NK-92 treated with Interleukin-12 subunit alpha and Interleukin-12 subunit beta, amount 100 ng/mL, for 24 hours (cell line): ENCODE results near the gene CRADD.
"Not testable (repeated sequence)": the region's sequence is repeated elsewhere in the genome, so short reads cannot be mapped to it uniquely, and the experiment has no call there.

ENCODE experiments used
- DNase-seq: peaks from one replicate; lab custom pipeline; 2025; lab: John Stamatoyannopoulos, UW

Gene CRADD

DNA sequence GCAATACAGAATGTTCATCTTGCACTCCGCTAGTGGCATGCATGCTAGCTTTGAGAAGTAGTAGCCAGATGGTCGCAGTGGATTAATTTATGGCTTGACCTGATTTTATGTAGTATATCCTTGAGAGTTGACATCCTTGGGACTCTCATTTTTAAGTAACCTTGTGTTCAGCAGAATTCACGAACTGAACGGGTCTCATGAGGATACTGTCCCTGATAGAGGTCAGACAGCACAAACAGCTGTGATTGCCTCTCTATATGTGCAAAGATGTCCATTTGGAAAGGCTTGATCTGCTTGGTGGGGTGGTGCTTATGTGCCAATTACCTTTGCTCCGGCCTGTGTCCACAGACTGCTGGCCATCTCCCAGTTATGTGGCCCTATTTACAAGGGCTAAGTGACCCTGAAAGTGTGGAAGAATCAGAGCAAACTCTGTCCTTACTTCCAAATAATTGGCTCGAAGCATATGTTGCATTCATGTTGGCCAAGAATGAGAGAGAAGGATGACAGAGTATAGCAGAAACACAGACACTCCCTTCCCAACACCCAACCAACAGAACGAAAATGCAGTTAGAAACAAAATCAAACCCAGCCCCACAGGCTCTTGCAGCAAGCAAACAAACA, 167.1 kb downstream of the CRADD start:
- DNase-seq, result no peak

DNA sequence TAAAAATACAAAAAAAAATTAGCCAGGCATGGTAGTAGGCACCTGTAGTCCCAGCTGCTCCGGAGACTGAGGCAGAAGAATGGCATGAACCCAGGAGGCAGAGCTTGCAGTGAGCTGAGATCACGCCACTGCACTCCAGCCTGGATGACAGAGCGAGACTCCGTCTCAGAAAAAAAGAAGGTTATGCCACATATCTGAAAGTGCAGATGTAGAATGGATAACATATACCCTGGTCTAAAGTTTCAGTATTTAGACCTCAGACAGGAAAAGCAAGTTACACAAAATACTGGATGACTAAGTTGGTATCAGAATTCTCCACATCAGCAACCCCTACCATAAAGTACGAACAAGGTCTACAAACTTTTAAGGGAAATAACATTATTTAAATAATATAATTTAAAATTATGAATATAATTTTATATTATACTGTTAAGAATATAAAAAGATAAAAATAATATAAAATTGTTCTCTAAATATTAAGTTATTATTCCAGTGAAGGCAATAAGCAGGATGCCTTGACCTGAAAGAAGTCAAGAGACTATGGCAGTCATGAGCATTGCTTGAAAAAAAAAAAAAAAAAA, 169.9 kb downstream of the CRADD start:
- DNase-seq, result no peak

DNA sequence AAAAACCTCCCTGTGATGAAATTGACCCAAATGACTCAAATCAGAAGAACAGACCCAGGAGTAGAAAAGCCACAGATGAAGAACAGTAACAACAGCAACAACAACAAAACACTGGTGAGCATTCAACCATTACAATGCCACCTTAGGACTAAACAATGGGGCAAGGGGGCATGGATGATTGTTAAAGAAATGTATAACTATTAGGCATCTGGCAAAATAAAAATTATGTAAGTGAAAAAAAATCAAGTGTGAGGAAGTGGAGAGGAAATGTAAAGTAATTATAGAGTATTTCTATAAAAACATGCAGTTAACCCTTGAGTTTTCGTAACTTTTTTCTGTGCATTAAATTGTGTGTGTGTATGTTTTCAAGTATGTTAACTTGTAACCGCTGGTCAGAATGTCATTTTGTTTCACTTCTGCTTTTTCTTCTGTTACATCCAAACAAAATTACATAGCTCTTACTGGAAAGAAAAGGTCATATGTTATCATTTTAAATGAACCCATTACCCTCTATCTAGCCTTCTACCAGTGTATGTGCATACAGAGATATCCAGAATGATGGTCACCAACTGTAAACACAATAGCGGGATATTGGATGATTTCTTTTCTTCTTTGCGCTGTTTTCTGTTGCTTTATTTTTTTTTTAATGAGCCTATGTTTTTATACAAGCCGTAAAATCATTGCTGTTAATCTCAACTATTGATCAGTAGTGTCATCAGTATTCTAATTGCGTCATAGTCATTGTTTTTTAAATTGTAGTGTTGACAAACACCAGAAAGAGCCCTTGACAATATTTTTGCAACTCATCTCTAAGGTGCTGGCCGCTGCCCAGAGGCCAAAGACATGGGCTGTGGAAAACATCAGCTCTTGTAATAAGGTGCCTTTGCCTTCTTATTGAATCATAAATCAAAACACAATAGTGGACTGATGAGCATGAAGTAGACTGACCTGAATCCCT, 170.6 kb downstream of the CRADD start:
- DNase-seq, result no peak

DNA sequence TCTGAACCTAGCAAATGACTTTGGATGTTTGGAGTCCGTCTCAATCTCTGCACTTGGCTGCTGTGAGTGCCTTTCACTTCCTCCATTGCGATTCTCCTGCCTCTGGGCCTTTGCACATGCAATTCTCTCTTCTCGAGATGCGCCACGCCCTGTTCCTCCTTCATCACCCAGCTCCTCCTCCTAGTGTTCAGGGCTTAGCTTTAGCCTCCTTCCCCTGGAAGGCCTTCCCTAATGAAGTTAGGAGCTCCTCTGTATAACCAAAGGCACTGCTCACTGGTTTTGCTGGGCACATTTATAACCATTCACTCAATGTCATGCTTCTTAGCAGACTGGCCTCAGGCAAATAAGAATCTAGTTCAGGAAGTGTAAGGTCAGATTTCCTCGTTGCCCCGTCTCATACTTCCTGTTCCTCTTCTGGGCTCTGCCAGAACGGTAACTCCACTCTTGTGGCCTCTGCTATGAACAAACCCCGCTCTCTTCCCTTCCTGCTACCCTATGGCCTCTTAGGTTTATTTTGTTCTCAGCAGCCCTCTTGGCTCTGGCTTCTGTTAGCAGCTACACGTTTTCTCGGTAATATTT, 171.4 kb downstream of the CRADD start:
- no peak for DNase-seq

DNA sequence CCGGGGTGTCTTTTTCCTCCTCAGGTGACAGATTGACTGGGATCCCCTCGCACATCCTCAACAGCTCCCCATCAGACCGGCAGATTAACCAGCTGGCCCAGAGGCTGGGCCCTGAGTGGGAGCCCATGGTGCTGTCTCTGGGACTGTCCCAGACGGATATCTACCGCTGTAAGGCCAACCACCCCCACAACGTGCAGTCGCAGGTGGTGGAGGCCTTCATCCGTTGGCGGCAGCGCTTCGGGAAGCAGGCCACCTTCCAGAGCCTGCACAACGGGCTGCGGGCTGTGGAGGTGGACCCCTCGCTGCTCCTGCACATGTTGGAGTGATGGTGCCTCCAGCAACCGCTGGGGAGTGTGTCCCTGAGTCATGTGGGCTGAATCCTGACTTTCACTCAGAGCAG, 172.8 kb downstream of the CRADD start:
- no peak for DNase-seq

DNA sequence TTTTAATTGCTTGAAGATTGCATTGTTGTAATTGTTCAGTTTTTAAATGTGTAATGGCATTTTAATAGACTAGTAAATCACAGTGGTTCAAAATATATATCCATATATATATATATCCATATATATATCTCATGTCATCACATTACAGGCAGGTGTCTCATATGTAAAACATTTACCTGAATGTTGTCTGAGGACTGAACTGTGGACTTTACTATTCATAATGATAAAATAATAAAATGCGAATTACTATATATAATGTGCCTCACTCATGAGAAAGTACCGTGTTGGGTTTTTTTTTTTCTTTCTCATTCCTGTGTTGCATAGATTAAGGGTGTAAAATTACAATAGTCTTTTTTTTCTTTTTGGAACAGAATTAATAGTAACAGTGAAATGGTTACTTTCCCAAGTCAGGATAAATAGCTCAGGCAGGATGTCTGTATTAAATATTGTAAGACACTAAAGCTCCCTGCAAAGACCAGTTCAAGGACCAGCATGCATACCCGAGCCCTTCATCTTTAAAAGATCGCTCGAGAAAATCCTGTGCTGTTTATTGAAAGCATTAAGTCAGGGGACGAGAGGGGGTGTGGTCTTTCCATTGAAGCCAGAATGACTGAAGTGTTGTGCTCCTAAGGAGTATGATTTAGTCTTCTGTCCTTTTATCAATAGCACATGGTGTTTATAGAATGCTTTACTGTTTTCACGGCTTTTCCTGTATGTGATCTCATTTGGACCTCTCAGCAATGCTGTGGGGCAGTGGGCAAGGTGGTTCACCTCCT, 173.5 kb downstream of the CRADD start:
- no peak for DNase-seq

DNA sequence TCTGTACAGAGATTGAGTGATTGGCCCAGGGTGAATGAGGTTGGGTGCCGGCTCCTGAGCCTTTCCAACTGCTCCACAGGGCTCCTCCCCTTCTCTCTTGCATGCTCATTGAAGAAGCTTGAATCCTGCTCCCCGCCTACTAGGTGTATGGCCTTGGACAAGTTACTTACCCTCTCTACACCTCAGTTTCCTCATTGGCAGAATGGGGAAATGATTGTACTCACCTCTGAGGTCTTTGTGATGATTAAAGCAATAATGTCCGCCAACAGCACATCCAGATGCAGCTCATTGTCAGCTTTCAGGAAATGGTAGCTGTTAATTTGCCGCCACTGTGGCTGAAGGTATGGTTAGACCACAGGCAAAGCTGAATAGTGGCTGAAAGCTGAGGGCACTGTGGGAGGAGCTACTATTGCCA, 174.1 kb downstream of the CRADD start:
- peak; percentile 47 for DNase-seq

DNA sequence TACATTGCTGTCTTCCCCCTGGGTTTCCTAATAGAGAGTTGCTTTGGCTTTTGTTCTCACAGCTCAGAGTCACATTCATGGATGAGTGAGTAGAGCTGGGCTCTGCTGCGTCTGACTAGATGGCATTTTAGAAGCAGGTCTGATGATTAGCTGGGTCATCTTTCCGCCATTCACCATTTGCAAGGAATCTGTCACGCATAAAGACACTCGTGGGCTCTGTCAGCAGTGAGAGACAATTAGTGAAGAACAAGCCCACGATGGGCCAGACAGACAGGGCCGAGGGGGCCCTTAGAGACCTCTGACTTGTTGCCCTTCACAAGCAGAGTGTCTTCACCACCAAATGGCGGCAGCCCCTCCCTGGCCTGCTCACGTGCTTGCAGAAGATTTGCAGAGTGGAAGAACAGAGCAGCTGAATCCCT, 175.0 kb downstream of the CRADD start:
- no peak for DNase-seq

DNA sequence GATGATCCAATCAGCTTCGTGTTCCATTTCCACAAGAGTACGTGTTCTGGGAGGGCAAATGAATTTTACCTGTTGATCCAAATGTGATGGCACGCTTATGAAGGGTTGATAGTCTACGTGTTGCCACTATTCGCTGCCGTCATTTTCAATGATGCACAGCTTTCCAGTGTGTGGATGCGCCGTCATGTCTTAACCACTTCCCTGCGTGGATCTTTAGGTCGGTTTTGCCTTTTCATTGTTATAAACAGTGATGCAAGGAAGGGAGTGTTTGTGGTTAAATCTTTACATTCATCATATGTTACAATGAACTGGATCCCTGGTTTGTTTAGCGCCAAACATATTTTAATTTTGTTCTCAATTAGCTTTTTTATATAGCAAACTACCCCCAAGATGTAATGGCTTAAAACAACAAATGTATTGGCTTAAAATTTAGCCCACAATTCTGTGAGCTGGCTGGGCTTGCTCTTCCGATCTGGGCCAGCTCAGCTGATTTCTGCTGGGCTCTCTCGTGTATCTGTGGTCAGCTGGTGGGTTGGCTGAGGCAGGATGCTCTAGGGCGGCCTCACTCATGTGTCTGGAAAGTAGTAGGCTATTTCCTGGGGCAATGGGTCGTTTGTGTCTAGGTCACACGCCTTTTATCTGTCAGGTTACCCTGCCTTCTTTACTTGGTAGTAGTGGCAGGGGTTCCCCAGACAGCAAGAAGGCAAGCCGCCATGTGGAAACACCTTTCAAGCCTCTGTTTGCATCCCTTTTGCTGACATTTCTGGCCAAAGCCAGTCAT, 176.7 kb downstream of the CRADD start:
- no peak for DNase-seq

DNA sequence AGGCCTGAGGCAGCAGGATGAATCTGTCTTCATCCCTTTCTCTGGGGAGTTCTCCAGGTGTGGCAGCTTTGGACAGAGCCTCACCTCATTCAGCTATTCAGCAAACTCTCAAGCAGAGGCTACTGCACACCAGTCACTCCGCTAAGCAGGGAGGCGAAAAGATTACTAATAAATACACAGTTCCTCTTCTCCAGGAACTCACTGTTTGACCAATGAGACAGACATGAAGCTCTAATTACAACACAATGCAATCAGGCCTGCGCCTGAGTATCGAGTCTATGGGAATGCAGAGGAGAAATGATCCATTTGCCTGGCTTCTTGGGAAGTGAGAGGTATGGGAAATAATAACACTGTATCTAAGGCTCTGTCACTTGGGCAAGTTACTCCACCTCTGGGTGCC, 178.1 kb downstream of the CRADD start:
- DNase-seq, result no peak

DNA sequence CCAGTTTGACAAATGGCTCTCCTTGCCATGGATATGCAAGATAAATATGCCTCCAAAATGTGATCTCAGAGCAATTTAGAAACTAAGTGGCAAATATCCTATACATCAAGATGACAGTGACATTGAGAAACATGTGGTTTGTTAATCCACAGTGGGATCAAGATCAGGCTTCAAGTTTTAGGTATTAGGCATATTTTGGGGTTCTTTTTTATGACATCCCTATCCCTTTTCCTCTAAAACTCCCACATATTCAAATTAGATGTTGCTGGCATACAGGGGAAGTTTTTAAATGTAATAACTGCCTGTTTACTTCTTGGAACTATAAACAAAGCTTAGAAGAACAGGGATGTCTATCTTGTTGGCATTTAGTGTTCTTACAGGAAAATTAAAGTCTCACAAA, 179.4 kb downstream of the CRADD start:
- no peak for DNase-seq

DNA sequence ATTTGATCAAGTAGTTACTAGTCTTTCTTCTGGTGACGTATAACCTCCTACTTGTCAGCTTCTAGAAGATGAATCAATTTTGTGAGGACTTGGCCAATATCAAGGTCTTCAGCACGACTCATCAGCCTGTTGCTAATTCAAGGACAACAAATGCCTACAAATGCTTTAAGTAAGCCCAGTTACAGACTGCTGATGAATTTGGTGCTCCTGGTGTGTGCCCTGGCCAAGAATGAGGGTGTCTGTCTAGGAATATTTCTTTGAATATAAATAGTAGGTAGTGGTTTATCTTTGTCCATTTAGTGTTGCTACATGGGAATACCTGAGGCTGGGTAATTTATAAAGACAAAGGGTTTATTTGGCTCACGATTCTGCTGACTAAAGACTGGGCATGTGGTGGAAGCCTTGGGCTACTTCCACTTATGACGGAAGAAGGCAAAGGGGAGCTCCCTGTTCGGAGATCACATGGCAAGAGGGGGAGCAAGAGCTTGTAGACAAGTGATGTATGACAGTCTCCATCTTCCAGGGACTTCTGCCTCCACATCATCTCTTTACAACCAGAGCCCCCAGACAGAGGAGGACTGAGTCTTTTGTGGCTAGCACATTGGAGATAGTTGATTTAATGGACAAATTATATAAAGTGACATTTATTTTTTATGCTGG, 180.2 kb downstream of the CRADD start:
- no peak for DNase-seq

DNA sequence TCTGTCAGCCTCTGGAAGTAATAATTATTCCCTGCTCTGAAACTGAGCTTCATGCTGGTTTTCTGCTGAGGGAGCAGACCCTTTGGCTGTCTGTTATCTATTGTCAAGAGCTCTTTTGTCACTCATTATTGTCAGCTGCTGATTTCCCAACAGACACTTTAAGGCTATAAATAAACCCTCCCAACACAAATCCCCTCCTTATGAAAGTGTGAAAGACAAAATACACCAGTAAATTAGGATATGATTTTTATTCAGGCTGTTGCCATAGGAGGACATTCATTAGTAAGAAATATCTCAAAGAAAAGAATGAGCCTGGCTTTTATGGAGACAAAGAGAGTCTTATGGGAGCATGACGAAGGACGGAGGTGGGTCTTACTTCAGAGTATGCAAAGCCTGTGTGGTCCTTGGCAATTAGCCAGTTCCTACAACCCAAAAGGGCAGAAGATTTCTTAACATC, 180.8 kb downstream of the CRADD start:
- DNase-seq, result no peak

DNA sequence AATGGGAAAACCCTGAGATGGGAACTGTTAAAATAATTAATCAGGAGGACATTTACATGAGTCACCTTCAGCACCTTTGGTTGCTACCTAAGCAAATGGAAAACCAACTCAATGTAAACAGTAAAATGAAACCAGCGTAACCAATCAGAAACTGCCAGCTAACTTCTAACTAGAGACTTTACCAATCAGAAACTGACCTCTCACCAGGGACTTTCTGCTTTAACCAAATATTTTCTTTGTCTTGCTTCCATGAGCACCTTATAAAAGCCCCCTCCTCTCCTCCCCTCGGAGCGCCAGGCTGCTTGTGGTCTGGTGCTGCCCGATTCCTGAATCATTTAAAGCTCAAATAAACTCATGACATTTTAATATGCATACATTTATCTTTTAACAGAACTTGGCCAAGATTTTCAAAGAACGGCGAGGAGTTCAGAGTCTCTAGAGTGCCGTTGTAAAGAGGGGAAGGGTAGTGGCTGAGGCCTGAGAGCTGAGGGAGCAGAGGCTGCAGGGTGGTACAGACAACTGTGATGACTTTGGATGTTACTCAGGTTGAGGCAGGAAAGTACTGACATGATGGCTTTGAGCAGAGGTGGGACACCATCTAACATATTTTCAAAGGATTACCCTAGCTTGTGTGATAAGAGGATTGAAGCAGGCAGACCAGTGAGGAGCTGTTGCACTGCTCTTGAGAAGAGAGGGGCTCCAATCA, 183.6 kb downstream of the CRADD start:
- no peak for DNase-seq

DNA sequence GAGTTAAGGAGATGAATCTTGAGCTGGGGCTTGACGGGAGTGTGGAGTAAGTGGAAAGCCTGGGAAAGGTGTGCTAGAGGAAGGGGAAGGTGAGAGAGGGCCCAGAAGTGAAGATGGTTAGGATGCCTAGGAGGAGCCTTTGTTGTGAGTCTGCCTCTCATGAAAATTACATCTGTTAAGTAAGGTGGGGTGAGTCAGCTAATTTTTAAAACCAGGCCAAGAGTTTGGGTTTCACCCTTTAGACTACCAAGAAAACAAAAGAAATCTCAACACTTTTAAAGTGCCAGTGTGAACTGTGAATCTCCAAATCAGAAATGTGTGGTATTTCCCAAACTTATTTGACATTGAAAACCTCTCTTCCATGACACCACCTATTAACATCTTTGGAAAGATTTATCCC, 185.2 kb downstream of the CRADD start:
- no peak for DNase-seq

DNA sequence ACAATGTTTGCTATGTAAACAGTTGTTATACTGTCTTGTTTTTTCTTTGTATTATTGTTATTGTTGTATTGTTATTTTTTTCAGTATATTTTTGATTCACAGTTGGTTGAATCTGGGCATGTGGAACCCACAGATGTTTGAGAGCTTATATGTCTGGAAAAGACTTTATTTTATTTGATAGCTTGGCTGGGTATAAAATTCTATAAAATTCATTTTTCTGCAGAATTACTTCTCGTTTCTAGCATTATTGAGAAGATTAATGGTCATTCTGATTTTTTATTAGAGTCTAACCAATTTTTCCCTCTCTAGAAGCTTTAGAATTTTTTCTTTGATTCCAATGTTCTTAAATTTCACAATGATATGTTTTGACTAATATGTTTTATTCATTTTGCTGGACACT, 188.6 kb downstream of the CRADD start:
- DNase-seq, result no peak

DNA sequence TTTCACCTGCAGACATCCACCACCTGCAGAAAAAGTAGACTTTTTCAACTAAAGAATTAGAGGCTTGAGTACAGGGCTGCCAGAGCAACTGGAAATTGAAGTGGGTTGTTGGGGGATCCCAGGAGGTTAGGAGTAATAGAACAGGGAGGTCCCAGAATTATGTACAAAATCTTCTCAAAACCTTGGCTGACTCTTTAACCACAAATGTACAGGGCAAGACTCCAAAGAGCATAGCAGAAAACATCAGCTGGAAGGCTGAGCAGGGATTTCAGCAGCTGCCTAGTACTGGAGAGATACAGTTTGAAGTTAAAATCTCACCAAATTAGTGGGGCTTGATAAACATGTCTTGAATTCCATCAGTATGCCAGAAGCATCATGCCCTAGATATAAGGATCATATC, 191.6 kb downstream of the CRADD start:
- DNase-seq, result no peak

DNA sequence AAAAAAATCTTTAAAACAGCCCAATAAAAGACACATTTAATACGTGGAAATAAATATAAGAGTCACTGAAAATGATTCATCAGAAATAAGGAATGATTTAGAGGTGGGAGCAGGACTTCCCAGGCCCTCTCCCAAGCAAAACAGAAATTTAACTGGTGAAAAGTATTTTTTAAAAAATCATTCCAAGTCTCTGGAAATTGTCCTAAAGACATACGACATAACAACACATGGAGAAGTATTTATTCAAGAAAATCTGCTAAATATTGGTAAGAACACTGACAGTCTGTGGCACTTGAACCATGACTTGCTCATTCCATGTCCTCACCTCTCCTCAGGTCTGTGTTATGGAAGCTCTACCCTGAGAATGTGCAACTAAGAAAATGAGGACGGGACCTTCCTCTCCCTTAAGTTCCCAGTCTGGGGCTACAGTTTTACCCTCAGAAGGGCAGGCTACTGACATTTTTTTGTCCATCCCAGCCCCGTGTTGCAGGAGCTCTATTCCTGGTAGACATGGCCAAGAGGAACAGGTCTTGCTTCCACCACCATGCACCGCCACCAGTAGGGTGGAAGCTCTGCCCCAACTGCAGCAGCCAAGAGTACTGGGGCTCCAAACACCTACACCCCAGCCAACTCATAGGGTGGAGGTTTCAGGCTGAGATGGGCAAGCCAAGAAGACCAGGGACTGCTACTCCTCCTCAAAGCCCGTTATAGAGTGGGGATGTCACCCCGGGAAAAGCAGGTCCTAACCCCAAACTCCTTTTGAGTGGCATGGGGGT, 193.0 kb downstream of the CRADD start:
- DNase-seq, result no peak

DNA sequence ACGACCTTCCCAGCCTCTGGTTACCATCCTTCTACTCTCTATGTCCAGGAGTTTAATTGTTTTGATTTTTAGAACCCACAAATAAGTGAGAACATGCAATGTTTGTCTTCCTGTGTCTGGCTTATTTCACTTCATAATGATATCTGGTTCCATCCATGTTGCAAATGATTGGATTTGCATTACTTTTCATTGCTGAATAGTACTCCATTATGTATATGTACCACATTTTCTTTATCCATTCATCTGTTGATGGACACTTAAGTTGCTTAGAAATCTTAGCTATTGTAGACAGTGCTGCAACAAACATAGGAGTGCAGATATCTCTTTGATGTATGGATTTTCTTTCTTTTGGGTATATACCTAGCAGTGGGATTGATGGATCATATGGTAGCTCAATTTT, 194.4 kb downstream of the CRADD start:
- not testable (repeated sequence) for DNase-seq
